GM12878 (cell line): ENCODE measurements around the gene CDH16. TPM values are rescaled to one million over a fixed set of nuclear protein-coding genes. Genes with fewer than 3 reads are reported as not detected.

Source experiments
- BCLAF1 ChIP-seq: fragments of 450-650 bp; IDR thresholded peaks from 2 replicates; pipeline ENCODE4 v1.6.1; 2017; ENCODE audit warnings: antibody characterized with exemption, mild to moderate bottlenecking, moderate library complexity
- CBX3 ChIP-seq: fragments of 200-600 bp; sonication (generic); IDR thresholded peaks from 2 replicates; pipeline ENCODE4 v1.6.1; 2016; ENCODE audit warnings: low read depth, borderline replicate concordance
- EED ChIP-seq: sonication (generic); IDR thresholded peaks from 2 replicates; pipeline ENCODE4 v1.6.1; 2016; ENCODE audit warnings: antibody characterized with exemption, low read depth
- JUND ChIP-seq: IDR thresholded peaks from 2 replicates; pipeline ENCODE4 v1.6.1; 2012; ENCODE audit warnings: low read depth, mild to moderate bottlenecking, low read length, improper control_type of control experiment, moderate library complexity
- KLF5 ChIP-seq: fragments of 450-650 bp; IDR thresholded peaks from 2 replicates; pipeline ENCODE4 v1.6.1; 2014; ENCODE audit warnings: mild to moderate bottlenecking; ENCODE audit not compliant: partially characterized antibody
- LARP7 ChIP-seq: fragments of 450-650 bp; IDR thresholded peaks from 2 replicates; pipeline ENCODE4 v1.6.1; 2017; ENCODE audit warnings: mild to moderate bottlenecking
- POU2F2 ChIP-seq: IDR thresholded peaks from 3 replicates; pipeline ENCODE4 v1.6.1; 2011; ENCODE audit warnings: low read depth, mild to moderate bottlenecking, low read length, borderline replicate concordance
- RAD21 ChIP-seq: IDR thresholded peaks from 2 replicates; pipeline ENCODE4 v1.6.1; 2011; ENCODE audit warnings: mild to moderate bottlenecking, low read depth, low read length, moderate library complexity; ENCODE audit not compliant: insufficient read depth
- RCOR1 ChIP-seq: conservative IDR thresholded peaks from 2 replicates; pipeline ENCODE4 v1.6.1; 2012; ENCODE audit warnings: low read depth, low read length, improper control_type of control experiment
- STAT1 ChIP-seq: fragments of 450-650 bp; conservative IDR thresholded peaks from 2 replicates; pipeline ENCODE4 v1.6.1; 2014; ENCODE audit warnings: antibody characterized with exemption, mild to moderate bottlenecking
- STAT3 ChIP-seq: IDR thresholded peaks from 2 replicates; pipeline ENCODE4 v1.6.1; 2011; ENCODE audit warnings: low read depth, low read length, improper control_type of control experiment
- TARDBP ChIP-seq: IDR thresholded peaks from 2 replicates; pipeline ENCODE4 v1.6.1; 2016; ENCODE audit warnings: borderline replicate concordance
- TCF7 ChIP-seq: IDR thresholded peaks from 2 replicates; pipeline ENCODE4 v1.6.1; 2014; ENCODE audit warnings: antibody characterized with exemption, borderline replicate concordance
- WRNIP1 ChIP-seq: IDR thresholded peaks from 2 replicates; pipeline ENCODE4 v1.6.1; 2011; ENCODE audit warnings: low read depth, low read length, improper control_type of control experiment, borderline replicate concordance
- ZBTB33 ChIP-seq: fragments of 450-650 bp; IDR thresholded peaks from 2 replicates; pipeline ENCODE4 v1.6.1; 2017; ENCODE audit warnings: mild to moderate bottlenecking
- polyA plus RNA-seq, 11 experiments: library from polyadenylated mRNA; depleted of rRNA in 4 of 11; unstranded in 6 of 11; stranded (reverse) in 5 of 11; fragments of >200 nt; fragmentation: Nextera tagmentation in 4 of 11; fragmentation: Illumina TruSeq in 1 of 11; extraction: Ambion mirVana in 4 of 11; extraction: Trizol in 1 of 11; gene quantifications; 1 replicate in 1 of 11; 2 replicates in 10 of 11; pipeline versions ENCODE4 v1.2.1 to v1.2.3, GENCODE V29; 2011 to 2016; ENCODE audit warnings: inconsistent platforms in 2 of 11, missing spikeins in 2 of 11, low read depth in 1 of 11
- total RNA-seq, 4 experiments: library from RNA; depleted of rRNA in 3 of 4; stranded (reverse); fragments of >200 nt in 3 of 4; fragmentation: Illumina TruSeq in 1 of 4; extraction: Trizol in 1 of 4; gene quantifications; 2 replicates each; pipeline versions ENCODE4 v1.2.1 to v1.2.3, GENCODE V29; 2013 to 2021
- TF ChIP-seq, protein P1 (sequence below): IDR thresholded peaks from 2 replicates; pipeline ENCODE4 v1.6.1; 2012; ENCODE audit warnings: mild to moderate bottlenecking, low read depth, low read length
- TF ChIP-seq, protein P2 (sequence below): fragments of 450-650 bp; IDR thresholded peaks from 2 replicates; pipeline ENCODE4 v1.6.1; 2017; ENCODE audit warnings: mild to moderate bottlenecking, moderate library complexity

CDH16 gene
- total and polyA plus RNA-seq, 10 of the 15 experiments (the other 5 are each of a cell fraction or from before 2014, with no cell fraction given) = 0.05 TPM; not detected in 9

DNA sequence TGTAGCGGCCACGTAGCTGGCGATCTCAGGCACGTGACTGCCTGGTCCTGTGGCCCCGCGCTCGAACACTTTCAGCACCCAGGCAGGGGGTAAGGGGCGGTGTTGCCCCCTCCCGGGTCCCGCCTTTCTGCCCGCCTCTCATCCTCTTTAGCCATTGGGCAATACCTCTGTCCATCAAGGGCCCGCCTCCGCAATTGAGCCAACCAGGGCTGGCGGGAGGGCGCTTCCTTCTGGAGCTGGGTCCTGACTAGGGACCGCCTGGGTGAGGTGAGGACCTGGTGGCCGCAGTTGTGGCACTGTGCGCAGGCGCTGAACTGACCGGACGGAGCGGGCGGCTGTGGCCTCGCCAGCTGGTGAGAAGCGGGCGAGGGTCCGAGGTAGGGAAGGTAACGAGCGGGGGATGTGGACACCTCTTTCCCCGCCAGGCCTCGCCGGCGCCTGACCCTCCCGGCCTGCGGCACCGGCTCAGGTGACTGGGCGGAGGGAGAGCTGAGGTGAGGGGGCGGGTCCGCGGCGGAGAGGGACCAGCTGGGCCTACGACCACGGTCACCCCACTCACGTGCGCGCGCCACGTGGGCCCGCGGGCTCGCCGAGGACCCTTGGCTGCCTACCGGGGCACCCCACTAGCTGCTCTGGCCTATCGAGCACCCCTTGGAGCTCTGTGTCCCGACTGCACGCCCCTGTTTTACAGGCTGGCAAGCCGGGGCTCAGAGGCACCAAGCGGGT is 38.2 kb downstream of the CDH16 start, which contains the start of gene PDP2 (continued):
- TF ChIP-seq ZBTB33 = no peak
- TF ChIP-seq KLF5 = no peak
- no peak for TF ChIP-seq POU2F2
- 0 out of 2 replicates have a peak, but pooled peaks have one; percentile 22 for TF ChIP-seq EED
- no peak for TF ChIP-seq RCOR1
- no peak for TF ChIP-seq RAD21
- no peak for TF ChIP-seq TARDBP
- TF ChIP-seq BCLAF1 = no peak
- TF ChIP-seq STAT3 = no peak
- TF ChIP-seq, protein P1, sequence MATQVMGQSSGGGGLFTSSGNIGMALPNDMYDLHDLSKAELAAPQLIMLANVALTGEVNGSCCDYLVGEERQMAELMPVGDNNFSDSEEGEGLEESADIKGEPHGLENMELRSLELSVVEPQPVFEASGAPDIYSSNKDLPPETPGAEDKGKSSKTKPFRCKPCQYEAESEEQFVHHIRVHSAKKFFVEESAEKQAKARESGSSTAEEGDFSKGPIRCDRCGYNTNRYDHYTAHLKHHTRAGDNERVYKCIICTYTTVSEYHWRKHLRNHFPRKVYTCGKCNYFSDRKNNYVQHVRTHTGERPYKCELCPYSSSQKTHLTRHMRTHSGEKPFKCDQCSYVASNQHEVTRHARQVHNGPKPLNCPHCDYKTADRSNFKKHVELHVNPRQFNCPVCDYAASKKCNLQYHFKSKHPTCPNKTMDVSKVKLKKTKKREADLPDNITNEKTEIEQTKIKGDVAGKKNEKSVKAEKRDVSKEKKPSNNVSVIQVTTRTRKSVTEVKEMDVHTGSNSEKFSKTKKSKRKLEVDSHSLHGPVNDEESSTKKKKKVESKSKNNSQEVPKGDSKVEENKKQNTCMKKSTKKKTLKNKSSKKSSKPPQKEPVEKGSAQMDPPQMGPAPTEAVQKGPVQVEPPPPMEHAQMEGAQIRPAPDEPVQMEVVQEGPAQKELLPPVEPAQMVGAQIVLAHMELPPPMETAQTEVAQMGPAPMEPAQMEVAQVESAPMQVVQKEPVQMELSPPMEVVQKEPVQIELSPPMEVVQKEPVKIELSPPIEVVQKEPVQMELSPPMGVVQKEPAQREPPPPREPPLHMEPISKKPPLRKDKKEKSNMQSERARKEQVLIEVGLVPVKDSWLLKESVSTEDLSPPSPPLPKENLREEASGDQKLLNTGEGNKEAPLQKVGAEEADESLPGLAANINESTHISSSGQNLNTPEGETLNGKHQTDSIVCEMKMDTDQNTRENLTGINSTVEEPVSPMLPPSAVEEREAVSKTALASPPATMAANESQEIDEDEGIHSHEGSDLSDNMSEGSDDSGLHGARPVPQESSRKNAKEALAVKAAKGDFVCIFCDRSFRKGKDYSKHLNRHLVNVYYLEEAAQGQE = no peak
- TF ChIP-seq TCF7 = no peak
- no peak for TF ChIP-seq WRNIP1
- TF ChIP-seq, protein P2, sequence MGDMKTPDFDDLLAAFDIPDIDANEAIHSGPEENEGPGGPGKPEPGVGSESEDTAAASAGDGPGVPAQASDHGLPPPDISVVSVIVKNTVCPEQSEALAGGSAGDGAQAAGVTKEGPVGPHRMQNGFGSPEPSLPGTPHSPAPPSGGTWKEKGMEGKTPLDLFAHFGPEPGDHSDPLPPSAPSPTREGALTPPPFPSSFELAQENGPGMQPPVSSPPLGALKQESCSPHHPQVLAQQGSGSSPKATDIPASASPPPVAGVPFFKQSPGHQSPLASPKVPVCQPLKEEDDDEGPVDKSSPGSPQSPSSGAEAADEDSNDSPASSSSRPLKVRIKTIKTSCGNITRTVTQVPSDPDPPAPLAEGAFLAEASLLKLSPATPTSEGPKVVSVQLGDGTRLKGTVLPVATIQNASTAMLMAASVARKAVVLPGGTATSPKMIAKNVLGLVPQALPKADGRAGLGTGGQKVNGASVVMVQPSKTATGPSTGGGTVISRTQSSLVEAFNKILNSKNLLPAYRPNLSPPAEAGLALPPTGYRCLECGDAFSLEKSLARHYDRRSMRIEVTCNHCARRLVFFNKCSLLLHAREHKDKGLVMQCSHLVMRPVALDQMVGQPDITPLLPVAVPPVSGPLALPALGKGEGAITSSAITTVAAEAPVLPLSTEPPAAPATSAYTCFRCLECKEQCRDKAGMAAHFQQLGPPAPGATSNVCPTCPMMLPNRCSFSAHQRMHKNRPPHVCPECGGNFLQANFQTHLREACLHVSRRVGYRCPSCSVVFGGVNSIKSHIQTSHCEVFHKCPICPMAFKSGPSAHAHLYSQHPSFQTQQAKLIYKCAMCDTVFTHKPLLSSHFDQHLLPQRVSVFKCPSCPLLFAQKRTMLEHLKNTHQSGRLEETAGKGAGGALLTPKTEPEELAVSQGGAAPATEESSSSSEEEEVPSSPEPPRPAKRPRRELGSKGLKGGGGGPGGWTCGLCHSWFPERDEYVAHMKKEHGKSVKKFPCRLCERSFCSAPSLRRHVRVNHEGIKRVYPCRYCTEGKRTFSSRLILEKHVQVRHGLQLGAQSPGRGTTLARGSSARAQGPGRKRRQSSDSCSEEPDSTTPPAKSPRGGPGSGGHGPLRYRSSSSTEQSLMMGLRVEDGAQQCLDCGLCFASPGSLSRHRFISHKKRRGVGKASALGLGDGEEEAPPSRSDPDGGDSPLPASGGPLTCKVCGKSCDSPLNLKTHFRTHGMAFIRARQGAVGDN = no peak; the same call in 1 of the 2 replicates
- no peak for TF ChIP-seq JUND
- TF ChIP-seq LARP7 = peak; percentile 78
- TF ChIP-seq STAT1 = no peak
- no peak for TF ChIP-seq CBX3
